GM12874 (cell line): ENCODE data around the gene MMP15.

ENCODE experiments used
- TF ChIP-seq, protein P1 (sequence below): IDR thresholded peaks from 2 replicates; pipeline ENCODE4 v1.5.1; 2011; ENCODE audit warnings: low read depth, mild to moderate bottlenecking, control low read depth, low read length, moderate library complexity; ENCODE audit not compliant: insufficient read depth

Gene MMP15

DNA sequence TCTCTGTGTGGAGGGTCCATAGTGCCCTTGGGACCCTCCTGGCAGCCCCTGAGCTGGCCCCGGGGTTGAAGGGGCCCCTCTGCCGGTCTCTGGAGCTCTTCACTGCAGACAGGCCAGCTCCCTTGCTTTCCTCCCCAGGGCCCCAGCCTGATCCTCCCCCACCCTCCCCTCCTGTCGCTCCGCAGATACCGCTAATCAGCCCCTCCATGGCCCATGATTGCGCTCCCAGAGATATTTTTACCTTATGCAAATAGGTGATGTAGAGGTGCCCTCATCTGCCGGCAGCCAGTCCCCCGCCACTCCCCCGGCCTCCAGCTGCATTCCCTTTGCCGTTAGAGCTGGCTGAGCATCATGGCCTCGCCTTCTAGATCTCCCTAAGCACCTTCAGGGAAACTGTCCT is 9.2 kb downstream of the MMP15 start:
- TF ChIP-seq, protein P1, sequence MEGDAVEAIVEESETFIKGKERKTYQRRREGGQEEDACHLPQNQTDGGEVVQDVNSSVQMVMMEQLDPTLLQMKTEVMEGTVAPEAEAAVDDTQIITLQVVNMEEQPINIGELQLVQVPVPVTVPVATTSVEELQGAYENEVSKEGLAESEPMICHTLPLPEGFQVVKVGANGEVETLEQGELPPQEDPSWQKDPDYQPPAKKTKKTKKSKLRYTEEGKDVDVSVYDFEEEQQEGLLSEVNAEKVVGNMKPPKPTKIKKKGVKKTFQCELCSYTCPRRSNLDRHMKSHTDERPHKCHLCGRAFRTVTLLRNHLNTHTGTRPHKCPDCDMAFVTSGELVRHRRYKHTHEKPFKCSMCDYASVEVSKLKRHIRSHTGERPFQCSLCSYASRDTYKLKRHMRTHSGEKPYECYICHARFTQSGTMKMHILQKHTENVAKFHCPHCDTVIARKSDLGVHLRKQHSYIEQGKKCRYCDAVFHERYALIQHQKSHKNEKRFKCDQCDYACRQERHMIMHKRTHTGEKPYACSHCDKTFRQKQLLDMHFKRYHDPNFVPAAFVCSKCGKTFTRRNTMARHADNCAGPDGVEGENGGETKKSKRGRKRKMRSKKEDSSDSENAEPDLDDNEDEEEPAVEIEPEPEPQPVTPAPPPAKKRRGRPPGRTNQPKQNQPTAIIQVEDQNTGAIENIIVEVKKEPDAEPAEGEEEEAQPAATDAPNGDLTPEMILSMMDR = no peak

DNA sequence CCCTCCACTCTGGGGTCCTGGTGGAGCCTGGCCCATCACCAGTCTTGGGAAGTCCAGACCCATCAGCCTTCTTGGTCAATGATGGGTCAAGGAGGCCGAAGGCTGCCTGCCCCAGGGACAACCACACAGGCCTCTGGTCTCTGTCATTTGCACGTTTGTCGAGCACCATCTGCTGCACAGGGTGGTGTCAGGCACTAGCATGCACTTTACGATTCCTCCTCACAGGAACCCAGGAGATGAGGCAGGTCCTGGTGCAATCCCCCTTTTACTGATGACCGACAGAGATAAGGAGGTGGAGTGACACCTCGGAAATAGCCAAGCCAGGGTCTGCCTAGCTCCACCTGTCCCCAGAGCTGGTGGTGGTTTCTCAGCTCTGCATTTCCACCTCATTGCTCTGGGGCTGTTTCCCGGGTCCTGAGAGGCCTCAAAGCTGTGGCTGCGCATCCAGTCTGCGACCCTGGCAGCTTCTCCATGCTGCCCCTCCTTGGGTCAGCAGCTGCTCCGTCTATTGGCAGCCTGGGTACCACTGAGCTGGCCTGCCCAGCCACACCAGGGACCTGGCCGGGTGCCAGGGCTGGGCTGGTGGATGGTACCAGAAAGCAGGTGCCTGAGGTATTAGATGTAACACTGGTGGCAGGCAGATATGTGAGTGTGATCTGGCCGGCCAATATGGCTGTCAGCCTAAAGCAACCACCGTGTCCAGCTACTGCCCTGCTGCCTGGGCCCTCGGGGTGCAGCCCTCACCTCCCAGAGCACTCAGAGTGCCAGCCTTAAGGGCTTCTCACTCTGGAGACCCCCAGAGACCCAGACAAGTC is 10.0 kb downstream of the MMP15 start:
- TF ChIP-seq, protein P1 = no peak

DNA sequence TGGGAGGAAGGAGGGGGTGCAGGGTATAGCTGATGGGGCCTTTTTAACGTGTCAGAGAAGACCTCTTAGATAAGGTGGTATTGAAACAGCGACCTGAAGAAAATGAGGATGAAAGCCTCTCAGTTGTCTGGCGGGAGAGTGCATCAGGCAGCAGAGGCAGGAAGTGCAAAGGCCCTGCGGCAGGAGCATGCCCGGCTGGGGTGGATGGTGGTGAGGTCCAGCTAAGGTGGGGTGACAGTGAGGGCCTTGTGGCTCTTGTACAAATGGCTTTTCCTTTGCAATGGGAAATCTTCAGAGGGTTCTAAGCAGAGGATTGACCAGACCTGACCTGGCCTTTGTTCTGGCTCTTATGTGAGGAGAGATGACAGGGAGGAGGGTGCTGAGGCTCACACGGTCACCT is 11.4 kb downstream of the MMP15 start:
- TF ChIP-seq, protein P1 = no peak

DNA sequence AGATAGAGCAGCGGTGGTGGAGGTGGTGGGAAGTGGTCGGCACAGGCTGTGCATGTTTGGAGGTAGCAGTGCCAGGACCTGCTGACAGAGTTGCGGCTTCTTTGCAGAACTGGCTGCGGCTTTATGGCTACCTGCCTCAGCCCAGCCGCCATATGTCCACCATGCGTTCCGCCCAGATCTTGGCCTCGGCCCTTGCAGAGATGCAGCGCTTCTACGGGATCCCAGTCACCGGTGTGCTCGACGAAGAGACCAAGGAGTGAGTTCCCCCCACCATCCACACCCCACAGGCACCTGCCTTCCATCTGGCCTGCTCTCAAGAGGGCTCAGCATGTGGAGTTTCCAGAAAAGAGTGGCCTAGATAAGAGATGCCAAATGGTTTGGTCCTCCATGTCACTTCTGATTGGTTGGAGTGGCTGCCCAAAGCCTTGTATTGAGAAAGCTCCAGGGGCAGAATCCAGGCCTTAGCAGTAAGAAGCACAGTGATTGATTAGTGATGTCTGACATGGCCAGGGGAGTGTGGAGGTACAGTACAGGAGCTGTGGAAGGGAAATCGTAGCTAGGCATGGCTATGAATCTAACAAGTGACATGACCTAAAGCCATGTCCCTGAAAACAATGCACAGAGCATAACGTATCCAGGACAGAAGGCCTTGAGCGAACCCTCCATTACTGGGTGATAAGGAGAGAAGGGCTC is 12.0 kb downstream of the MMP15 start:
- TF ChIP-seq, protein P1 = no peak

DNA sequence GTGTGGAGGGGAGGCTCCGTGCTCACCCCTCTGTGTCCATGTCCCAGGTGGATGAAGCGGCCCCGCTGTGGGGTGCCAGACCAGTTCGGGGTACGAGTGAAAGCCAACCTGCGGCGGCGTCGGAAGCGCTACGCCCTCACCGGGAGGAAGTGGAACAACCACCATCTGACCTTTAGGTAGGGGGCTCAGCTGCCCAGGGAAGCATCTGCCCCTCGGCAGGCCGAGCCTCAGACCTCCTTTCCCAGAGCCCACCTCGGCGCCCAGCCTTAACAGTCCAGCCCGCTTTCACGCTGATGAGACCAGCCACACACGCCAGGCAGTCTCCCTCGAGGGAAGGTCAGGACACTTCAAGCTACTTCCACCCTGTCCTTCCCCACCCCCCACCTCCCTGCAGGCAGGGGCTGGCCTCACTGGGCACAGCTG is 12.7 kb downstream of the MMP15 start:
- TF ChIP-seq, protein P1 = no peak

DNA sequence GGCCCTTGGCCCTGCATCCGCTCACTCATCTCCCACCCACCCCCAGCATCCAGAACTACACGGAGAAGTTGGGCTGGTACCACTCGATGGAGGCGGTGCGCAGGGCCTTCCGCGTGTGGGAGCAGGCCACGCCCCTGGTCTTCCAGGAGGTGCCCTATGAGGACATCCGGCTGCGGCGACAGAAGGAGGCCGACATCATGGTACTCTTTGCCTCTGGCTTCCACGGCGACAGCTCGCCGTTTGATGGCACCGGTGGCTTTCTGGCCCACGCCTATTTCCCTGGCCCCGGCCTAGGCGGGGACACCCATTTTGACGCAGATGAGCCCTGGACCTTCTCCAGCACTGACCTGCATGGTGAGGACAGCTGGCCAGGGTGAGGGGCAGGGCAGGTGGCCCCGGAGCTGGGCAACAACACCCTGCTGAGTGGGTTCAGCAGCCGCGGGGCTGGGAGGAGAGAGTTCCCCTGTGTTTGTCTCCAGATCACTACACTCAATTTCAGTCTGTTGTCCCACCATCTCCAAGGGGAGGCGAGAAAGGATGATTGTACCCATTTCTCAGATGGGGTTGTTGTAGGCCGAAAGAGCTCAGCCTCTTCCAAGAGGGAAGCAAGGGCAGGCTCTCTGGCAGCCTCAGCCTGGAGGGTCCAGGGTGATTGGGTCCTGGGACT is 14.4 kb downstream of the MMP15 start:
- TF ChIP-seq, protein P1 = no peak

DNA sequence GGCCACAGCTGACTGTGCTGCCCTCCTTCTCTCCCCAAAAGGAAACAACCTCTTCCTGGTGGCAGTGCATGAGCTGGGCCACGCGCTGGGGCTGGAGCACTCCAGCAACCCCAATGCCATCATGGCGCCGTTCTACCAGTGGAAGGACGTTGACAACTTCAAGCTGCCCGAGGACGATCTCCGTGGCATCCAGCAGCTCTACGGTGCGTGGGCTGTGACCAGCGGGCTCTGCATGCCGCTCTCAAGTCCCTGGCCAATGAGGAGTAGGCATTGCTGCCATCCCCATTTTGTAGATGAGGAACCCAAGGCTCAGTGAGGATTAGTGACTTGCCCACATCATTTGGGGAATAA is 14.9 kb downstream of the MMP15 start:
- TF ChIP-seq, protein P1 = no peak
